NCI-H510A treated with DMSO at 0.1 percent for 48 hours (cell line): Measurements from ENCODE around the gene RAB40B.

Source experiments
- DNase-seq: peaks from one replicate; lab custom pipeline; 2025; lab: John Stamatoyannopoulos, UW

RAB40B gene

DNA sequence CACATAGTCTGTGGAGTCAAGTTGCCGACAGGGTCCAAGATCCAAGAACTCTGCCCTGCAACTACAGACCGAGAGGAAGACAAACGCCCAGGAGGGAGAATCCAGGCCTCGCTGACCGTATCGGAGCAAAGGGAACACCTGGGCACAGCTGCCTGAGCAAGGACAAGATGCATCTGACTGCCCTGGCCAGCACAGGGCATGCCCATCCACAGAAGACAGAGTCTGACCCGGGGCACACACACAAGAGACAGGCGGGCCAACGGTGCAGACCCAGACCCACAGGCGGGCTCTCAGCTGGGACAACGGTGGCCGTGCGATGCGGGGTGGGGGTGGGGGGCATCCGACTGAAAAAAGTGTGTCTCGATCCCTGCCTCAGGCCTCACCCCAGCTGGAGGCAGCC is 6.2 kb downstream of the RAB40B start:
- no peak for DNase-seq

- no peak for DNase-seq
These were observed 6.8 kb downstream of the RAB40B start for GRCh38 chr17:82691714-82692113.

DNA sequence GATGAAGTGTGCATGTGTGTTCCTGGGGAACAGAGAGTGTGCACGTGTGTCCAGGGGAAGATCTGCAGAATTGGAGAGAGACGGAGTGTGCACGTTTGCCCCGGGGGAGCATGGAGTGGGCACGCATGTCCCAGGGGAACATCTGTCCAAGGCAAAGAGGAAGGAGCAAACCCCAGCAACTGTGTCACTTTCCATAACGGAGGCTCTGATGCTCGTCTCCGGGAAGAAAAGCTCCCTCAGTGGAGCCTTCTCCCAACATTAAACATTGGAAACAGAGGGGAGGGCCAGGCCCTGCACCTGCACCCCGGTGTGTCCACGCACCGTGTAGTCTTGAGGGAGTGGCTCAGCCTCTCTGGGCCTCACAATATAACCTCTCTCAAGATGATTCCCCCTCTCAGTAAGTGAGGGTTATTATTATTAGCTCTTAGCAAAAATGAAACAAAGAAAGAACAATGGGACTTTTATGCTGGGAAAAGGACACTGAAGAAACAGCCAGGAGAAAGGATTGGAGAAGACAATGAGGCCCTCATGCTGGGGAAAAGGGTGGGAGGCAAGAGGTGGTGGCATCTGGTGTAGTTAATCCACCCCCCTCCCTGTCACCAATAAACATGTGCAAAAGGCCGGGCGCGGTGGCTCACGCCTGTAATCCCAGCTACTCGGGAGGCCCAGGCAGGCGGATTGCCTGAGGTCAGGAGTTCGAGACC is 7.6 kb downstream of the RAB40B start:
- DNase-seq, result no peak

- no peak for DNase-seq
These were observed 9.4 kb downstream of the RAB40B start for GRCh38 chr17:82689077-82689476.

DNA sequence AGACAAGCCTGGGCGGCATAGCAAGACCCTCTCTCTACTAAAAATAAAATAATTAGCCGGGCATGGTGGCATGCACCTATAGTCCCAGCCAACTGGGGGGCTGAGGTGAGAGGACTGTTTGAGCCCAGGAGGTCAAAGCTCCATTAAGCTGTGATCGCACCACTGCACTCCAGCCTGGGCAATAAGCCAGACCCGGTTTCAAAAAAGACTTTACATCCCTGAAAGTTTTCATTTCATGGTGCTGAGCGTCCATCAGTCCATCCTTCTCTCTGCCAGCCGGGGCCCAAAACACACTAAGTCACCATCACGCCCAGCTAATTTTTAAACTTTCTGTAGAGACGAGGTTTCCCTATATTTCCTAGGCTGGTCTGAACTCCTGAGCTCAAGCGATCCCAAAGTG is 10.6 kb downstream of the RAB40B start:
- DNase-seq, result no peak

DNA sequence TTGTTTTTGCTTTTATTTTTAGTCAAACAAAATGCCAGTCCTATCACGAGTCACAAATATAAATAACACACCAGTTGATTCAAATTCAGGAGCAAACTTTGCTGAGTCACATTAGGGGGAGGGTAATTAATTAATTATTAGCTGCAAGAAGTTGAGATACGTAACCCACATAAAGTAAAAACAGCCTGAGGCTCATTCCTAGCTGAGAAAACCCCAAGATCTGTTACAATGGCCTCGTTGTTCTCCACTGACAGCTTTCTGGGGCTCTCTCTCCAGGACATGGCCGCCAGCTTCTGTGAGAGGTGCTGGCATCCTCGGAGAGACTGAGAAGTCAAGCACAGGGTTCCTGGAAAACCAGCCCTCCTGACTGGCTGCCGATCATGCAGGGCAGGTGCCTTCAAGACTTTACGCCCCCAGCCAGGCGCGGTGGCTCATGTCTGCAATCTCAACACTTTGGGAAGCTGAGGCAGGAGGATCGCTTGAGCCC is 11.1 kb downstream of the RAB40B start:
- DNase-seq, result no peak

DNA sequence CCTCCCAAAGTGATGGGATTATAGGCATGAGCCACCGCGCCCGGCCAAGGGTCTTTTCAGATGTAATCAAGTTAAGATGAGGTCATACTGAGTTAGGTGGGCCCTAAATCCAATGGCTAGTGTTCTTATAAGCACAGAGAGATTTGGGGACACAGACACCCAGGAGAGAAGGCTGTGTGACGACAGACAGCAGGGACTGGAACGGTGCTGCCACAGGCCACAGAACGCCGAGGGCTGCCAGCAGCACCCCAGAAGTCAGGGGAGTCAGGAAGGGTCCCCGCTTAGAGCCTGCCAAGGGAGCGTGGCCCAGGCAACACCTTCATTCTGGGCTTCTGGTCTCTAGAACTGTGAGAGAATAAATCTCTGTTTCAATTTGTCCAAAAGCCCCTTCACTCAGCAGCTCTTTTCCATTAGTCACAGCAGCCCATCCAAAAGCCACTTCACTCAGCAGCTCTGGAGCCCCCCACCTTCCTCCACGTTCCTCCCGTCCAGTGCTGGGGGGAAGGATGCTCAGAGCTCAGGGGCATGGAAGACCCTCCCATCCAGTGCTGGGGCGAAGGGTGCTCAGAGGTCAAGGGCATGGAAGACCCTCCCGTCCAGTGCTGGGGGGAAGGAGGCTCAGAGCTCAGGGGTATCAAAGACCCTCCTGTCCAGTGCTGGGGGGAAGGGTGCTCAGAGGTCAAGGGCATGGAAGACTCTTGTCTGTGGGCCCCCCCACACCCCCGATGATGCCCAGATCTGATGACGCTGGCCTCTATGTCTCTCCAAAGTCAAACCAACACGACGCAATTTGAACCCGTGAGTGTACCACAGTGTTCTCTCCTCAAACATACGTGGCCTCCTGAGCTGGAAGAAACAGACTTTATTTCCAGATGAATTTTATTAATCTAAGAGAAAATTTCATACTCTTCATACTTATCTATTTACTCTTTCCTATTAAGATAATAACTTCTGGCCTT is 11.9 kb downstream of the RAB40B start:
- no peak for DNase-seq

GRCh38 chr17:82685291-82685690 is 13.2 kb downstream of the RAB40B start:
- DNase-seq, result no peak

DNA sequence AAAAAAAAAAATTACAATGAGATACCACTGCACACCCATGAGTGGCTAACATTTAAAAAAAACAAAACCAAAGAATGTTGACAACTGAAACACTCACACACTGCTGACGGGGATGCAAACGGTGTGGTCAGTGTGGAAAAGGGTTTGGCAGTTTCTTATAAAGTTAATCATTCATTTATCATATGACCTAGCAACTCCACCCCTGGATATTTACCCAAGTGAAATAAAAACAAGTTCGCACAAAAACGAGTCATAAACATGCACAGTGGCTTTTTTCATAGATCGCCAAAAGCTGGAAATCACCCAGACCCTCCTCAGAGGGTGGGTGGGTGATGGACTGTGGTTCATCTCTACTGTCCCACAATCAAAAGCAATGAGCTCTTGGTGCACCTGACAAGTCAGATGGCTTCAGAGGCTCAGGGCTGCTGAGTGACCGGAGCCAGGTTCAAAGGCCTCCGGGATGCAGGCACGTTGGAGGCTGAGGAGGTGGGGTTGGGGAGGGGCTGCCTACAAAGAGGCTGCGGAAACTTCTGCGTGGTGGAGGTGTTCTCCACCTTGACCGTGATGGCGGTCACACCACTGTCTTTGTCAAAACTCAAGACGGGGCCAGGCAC is 14.2 kb downstream of the RAB40B start:
- DNase-seq, result no peak

DNA sequence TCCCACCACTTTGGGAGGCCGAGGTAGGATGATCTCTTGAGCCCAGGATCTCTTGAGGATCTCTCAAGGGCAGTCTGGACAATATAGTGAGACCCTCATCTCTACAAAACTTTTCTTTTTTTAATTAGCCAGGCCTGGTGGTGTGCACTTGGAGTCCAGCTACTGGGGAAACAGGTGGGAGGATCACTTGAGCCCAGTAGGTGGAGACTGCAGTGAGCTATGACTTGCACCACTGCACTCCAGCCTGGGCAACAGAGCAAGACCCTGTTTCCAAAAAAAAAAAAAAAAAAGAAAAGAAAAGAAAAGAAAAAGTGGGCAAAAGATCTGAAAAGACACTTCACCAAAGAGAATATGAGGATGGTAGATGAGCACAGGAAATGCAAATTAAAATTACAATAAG is 15.0 kb downstream of the RAB40B start:
- DNase-seq, result no peak

DNA sequence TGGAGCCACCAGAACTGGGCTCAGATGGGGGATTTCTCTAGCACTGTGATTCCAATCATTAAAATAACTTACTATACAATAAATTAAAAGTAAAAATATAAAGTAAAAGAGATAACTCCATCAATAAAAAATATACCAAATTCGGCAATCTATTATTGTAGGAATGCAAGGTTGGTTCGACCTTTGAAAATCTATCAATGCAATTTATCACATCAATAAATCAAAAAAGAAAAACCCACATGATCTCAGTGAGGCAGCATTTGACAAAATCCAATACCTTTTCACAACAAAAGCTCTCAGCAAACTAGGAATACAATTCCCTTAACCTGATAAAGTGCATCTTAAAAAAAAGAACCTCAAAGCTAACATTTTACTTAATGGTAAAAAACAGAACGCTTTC is 17.0 kb downstream of the RAB40B start:
- DNase-seq, result no peak

DNA sequence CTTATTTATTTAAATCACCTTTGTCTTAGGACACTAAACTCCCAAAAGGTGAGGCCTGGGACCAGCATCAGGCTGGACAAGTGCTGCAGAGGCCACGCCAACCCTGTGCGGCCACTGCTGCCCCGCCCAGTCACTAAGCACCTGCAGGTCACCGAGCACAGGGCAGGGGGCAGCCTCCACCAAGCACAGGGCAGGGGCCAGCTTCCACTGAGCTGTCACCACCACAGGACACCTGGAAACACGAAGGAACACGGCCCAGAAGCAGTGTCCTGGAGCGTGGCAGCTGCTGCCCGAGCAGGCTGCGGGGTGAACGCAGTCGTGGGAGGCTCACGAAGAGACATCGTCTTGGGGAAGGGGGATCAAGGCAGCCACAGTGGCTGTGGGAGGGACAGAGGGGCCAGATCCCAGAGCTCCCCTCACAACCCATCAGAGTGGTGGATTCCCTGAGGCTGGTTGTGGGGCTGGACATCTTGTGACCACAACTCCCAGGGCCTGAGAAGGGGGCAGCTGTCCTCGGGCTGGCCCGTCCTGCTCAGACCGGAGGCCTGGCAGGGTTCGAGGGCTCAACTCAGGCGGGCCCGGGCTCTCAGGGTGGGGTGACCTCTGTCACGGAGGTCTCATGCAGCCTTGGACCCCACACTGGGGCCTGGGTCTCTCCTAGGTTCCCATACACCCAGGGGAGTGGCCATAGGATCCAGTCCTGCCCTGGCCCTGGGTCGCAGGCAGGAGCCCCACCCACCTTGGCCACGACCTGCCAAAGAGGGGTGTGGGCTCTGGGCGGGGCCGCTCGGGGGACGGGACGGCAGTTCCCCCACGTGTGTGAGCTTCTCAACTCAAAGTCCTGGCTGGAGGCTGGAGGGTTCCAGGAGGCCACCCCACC is 18.7 kb downstream of the RAB40B start:
- no peak for DNase-seq

DNA sequence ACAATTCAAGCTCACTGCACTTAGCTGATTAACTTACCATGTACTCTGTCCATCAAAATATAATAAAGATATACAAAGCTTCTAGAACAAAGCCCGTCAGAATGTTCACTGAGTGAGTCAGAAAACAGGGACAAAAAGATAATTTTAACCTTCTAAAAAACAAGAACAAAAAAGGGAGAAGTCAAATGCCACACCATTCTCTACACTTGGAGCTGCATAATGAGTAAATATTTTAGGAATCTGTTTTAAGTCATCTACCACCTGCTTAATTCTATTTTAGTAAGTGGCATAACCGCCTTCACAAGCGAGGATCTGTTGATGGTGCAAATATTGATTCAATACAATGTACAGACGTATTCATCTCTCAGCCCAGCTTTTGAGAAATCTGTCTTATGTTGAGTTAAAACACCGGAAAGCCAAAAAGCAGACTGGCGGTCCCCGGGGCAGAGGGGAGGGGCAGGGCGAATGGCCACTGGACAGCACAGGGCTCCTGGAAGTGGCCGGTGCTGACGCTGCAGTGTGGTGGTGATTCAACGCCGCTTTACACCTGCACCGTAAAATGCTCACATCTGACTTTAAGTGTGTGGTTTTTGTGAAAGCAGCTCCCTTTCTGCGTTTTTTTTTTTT is 20.1 kb downstream of the RAB40B start:
- no peak for DNase-seq

GRCh38 chr17:82677353-82677925 is 21.1 kb downstream of the RAB40B start:
- DNase-seq, result no peak

DNA sequence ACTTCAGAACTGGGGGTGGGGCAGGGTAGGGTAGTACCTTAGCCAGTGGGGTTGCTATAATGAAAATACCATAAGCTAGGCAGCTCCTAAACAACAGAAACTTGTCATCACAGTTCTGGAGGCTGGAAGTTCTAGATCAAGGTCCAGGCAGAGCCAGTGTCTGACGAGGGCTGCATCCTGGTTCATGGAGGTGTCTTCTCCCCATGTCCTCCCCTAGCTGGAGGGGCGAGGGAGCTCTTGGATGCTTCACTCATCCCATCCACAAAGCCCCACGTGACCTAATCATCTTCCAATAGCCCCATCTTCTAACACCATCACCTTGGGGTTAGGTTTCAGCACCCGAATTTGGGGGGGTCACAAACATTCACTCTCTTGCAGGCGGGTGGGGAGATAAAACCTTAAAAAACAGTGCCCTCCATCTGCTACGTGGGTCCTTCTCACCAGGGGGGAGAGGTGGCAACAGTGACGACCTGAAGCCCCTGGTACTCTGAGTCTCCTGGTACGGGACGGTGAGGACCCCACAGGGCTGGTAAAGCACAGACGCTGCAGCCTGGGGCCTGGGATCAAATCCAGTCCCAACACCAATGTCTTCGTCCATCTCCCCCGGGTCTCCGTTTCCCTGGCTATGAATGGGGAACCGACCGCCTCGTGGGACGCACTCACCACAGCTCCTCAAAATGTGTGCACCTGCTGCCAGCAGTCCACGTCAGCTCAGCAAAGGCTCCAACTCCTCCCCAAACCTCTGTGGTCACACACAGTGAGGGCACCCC is 22.8 kb downstream of the RAB40B start:
- no peak for DNase-seq

DNA sequence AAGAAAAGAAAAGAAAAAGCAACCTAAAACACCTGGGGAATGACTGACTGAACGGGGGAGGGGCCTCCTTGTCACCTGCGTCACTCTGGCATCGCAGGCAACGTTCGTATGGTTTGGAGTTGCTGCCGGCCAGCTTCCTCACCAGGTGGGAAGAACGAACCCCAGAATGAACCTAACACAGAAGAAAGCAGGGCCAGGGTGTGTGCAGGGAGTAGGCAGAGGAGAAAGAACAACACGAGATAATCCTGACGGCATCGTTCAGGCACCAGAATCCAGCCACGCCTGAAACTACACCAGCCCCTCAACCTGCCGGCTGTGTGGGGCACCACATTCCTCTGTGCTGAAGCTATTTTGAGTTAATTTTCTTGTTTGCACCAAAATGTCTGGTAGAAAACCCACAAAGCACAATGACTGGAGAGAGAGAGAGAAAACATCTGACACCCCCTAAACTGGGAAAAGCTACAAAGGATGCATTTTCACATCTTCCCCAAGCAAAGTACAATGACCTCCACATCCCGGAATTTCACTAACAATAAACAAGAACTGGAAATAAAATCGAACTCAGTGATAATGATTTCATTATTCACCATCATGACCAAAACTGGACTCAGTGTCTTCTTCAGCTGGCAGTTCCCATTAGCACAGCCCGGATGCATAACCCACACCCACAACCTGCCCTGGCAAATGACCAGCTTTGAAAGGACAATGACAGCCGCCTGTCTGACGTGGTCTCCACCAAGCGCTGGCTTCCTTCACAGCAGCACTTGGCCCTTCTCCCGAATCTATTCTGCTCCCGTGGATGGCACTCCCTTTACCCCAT is 23.6 kb downstream of the RAB40B start:
- no peak for DNase-seq

GRCh38 chr17:82670661-82671450 is 27.6 kb downstream of the RAB40B start:
- no peak for DNase-seq

- no peak for DNase-seq
These were observed 29.8 kb downstream of the RAB40B start for GRCh38 chr17:82668631-82669099.
